Stimulated activated CD8-positive, alpha-beta memory T cell treated with anti-CD3 and anti-CD28 coated beads, Interleukin-12 subunit alpha, Interleukin-12 subunit beta, amount 100 ng/mL, for 4 hours (primary cell): ENCODE data around the gene PRKCSH.
"Not testable (repeated sequence)": the region's sequence is repeated elsewhere in the genome, so short reads cannot be mapped to it uniquely, and the experiment has no call there.

Experiments
- DNase-seq: peaks from one replicate; pipeline ENCODE4 v3.0.0-alpha.2; 2020; ENCODE audit warnings: low read depth

Gene PRKCSH

DNA sequence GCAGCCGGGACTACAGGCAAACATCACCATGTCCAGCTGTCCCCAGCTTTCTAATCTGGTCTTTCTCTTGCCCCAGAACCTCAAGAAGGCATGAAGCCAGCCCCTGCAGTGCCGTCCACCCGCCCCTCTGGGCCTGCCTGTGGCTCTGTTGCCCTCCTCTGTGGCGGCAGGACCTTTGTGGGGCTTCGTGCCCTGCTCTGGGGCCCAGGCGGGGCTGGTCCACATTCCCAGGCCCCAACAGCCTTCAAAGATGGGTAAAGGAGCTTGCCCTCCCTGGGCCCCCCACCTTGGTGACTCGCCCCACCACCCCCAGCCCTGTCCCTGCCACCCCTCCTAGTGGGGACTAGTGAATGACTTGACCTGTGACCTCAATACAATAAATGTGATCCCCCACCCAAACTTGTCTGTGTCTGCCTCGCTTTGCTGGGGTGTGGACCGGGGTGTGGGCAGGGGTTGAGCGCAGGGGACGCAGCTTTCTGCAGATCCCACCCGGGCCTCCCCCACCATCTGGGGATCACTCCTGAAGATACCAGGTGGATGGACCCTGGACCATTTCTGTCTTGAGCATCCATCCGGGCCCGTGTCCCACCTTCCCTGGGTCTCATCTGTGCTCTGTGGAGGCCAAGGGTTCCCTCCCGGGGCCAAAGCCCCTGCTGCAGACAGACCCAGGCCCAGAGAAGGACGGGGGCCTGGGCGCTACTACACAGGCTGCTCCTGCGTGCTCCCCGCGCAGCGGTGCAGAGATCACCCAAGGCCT is 15.3 kb downstream of the PRKCSH start:
- DNase-seq: no peak

DNA sequence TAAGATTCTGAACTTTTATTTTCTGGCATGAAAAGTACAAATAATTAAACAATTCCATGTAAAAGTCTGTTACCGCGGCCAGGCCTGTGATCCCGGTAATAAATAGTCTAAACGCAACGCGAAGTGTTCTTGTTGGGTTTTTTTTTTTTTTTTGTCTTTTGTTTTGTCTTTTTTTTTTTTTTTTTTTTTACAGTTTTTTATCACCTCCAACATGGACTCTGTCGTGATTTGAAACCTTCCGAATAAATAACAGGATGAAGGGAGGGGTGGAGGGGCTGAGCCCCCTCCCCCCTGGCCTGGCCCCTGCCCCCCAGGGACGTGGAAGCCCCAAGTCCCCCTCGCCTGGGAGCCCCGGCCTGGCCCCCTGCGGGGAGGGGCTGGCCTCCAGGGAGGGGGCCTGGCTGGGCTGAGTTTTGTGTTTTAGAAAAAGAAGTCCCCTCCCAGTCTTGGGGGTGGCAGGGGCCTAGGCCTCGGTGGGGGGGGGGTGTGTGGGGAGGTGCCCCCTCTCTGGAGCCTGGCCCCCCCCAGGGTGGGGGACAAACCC is 16.0 kb downstream of the PRKCSH start:
- no peak for DNase-seq

DNA sequence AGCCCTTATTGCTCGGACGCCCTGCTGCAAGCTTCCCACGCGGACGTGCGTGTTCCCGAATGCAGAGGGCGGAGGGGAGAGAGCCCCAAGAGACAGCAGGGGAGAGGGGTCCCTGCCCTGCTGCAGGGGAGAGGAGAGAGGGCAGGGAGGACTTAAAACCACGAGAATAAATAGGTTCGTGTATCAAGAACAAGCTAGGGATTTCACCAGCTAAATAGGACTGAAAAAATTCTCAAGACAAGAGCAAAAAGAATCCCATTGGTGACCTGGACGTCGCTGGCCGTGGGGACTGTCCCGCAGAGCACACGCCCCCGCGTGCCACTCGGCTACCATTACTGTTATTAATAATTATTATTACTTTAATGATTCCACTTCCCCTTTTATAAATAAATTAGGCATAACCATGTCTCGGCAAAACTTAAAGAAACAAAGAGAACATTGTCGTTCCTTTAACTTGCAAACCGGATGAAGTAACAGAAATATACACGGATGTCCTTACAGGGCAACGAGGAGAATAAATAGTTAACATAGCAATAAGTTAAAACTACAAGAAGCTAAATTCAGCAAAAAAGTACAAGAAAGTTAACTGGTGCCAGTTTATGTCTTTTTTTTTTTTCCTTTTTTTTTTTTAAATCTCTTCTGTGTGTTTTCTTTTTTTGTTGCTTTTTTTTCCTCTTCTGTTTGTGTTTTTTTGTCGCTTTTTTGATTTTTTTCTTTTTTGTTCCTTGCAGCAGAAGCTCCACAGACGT is 16.6 kb downstream of the PRKCSH start:
- DNase-seq: no peak

DNA sequence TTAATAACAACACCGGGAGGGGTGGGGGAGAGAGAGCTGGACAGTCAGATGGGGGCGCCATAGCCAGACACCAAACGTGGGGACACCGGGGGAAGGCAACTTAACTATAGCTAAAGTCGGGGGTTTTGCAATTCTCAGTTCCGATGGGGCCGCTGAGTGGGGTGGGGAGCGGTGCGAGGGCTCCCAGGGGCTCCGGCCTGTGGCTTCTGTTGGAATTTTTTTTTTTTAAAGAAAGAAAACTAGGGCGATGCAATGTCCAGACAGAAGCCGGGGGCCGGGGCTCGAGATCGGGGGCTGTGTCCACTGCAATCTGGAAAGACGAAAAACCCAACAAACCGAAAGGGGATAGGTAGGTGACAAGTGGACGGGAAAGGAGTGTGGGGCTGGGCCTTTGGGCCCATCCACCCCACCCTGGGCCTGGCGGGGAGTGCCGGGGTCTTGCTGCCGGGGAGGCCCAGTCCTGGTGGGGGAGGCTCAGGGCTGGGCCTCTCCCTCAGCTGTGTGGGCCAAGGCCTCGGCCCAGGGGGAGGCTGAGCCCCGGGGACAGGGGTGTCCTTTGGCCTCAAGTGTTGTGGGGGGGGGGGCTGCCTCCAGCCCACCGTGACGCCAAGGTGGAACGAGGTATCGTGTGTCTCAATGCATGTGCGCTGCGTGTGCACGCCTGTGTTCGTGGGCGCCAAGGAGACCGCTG is 17.3 kb downstream of the PRKCSH start:
- no peak for DNase-seq

DNA sequence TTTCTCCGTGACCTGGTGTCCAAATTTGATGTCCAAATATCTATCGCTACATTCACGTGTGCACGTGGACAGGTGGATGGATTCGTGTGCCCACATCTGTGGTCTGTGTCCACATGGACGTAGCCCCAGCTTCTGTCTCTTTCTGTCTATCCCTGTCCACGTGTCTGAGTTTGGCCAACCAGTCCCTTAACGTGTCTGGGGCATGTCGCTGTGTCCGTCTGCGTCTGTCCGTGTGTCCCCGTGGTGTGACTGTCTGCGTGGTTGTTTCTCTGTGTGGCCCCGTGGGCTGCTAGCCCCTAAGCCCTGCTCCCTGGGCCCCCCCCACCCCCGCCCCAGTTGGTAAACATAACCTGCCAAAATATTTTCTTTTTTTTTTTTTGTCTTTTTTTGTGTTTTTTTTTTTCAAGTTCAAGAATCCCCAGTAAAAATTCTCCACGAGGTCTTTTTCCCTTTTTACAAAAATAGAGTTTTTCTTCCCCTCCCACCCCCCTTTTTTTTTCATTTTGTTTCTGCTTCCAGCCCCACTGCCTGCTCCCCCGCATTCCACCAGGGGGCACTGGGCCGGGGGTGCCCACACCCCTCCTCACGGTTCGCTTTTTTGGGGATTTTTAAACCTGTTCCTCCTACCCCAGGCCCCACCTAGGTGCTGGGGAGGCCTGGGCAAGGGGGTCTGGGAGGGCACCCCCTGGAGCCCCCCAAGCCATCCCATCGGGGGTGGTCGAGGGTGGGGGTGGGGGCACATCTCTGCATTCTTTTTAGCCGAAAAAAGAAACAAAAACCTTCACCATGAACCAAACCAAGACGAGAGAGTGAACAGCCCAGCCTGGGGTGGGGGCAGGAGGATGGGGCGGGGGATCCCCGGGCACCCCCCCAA is 18.3 kb downstream of the PRKCSH start:
- no peak for DNase-seq

DNA sequence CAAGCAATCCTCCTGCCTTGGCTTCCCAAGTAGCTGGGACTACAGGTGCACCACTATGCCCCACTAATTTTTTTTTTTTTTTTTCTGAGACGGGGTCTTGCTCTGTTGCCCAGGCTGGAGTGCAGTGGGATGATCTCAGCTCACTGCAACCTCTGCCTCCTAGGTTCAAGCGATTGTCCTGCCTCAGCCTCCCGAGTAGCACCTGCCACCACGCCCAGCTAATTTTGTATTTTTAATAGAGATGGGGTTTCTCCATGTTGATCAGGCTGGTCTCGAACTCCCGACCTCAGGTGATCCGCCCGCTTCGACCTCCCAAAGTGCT is 19.8 kb downstream of the PRKCSH start:
- DNase-seq: not testable (repeated sequence)

DNA sequence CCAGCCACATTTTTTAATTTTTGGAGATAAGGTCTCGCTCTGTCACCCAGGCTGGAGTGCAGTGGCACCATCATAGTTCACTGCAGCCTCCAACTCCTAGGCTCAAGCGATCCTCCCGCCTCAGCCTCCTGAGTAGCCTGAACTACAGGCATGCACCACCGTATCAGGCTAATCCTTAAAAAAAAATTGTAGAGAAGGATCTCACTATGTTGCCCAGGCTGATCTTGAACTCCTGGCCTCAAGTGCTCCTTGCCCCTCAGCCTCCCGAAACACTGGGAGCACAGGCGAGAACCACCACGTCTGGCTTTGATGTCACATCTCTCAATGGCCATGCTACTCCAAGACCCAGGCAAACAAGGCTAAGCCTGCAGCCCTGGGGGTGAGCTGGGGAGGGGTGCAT is 21.2 kb downstream of the PRKCSH start:
- DNase-seq: no peak

DNA sequence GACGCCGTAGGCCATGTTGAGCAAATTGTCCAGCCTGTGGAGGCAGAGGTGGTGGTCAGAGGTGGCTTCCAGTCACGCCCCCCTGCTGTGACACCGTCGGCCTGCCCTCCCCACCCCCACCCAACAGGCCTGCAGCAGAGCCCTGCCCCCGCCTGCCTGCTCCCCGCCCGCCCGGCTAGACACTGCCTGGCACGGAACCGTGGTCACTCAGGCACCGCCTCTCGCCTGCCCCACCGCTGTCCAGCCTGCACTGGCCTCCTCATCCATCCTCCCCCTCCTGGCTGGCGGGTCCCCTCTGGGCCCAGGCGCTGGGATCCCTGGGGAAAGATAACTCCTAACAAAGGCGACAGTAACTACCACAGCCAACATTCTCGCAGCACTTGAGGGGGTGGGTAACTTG is 21.7 kb downstream of the PRKCSH start:
- no peak for DNase-seq

DNA sequence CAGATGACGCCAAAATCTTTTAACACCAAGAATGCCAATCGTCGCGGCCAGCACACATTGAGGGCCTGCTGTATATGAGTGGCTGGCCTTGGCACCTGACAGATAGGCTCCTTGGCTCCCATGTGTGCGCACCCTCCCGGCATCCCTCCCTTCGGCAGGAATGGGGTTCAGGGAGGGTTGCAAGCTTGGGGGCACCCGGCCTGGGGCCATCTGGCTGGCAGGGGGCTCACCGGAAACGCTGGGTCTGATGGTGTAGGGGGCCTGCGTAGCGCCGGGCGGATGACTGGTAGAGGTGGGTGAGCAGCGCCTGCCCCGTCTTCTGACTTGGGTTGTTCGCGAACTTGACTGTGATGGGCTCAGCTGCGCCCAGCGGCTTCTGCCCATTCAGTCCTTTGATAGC is 22.4 kb downstream of the PRKCSH start:
- DNase-seq: no peak

DNA sequence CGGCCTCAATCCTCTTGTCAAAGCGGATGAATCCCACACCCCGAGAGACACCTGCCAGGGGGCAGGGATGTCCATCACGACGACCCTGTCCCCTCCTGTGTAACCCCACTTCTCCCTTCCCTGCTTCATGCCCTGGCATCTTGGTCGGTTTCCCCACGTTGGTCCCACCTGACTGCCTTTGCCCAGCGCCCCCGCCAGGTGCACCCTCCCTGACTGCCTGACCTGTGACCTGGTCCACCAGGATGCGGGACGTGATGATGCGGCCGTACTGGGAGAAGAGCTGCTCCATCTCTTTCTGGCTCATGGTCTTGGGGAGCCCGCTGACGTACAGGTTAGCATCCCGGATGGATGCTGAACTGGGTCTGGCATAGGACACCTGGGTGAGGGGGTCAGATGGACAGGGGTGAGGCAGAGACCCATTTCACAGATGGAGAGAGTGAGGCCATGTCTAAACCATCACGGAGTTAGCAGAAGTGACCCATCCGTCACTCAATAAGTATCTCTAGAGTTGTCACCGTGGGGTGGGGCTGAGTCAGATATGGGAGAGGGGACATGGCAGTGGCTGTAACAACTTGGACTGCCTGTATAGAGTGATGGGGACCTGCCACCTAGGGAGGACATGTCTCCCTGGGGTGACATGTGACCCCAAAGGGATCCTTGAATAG is 22.9 kb downstream of the PRKCSH start:
- no peak for DNase-seq

DNA sequence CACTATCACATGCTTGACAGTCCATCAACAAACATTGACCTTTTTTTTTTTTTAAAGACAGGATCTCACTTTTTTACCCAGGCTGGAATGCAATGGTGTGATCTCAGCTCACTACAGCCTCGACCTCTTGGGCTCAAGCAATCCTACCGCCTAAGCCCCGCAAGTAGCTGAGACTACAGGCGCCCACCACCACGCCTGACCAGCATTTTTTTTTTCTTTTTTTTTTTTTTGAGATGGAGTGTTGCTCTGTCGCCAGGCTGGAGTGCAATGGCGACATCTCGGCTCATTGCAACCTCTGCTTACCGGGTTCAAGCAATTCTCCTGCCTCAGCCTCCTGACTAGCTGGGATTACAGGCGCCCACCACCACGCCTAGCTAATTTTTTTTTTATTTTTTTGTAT is 23.5 kb downstream of the PRKCSH start:
- not testable (repeated sequence) for DNase-seq

DNA sequence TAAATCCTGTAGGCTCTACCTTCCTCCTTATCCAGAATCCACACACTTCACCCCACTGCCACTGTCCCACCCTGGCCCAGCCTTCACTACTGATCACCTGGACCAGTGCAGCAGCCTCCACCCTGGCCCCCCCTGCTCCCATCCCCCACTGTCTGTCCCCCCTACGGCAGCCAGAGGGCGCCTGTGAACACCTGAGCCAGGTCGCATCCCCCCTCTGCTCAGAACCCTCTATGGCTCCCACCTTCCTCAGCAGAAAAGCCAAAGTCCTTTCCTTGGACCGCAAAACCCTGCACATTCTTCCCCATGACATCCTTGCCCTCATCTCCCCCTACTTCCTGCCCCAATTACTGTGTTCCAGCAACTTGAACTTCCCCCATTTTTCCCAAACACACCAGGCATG is 24.8 kb downstream of the PRKCSH start:
- DNase-seq: no peak

DNA sequence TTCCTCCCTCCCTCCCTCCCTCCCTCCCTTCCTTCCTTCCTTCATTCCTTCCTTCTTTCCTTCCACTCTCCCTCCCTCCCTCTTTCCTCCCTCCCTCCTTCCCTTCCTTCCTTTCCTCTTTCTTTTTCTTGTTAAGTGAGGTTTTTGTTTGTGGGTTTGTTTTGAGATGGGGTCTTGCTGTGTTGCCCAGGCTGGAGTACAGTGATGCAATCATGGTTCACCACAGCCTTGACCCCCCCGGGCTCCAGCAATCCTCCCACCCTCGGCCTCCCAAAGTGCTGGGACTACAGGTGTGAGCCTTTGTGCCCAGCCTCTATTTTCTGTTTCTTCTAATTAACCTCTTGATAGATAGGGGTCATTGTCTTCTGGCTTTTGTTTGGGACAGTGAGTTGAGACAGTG is 26.0 kb downstream of the PRKCSH start:
- DNase-seq: no peak

DNA sequence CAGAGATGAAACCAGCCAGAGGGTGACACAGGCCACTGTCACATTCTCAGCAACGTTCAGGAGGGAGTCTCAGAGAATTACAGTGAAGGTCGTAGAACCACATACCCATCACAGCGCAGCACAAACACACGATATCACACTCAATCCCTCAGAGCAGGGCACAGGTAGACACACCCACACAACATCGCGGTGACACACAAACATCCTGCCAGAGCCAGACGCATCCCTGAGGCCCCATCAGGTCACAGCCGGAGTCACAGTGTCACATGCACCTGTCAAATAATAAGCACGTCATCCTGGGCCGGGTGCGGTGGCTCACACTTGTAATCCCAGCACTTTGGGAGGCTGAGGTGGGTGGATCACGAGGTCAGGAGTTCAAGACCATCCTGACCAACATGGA is 28.0 kb downstream of the PRKCSH start:
- DNase-seq: no peak

DNA sequence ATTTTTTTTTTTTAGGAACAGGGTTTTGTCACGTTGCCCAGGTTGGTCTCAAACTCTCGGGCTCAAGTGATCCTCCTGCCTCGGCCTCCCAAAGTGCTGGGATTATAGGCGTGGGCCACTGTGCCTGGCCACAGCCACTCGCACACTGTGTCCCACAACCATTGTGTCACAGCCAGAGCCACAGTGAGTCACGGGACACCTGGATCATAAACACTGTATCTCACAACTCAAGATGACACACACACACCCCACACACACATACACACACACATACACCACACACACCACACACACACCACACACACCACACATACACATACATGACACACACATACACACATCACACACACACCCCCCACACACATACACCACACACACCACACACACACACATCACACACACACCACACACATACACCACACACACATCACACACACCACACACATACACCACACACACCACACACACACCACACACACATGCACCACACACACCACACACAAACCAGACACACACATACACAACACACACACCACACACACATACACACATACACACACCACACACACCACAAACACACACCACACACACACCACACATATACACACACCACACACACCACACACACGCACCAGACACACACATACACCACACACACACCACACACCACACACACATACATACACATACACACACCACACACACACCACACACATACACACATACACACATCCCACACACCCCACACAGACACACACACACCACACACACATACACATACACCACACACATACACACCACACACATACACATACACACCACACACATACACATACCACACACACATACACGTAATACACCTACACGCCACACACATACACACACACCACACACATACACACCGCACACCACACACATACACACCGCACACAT is 29.2 kb downstream of the PRKCSH start:
- no peak for DNase-seq

DNA sequence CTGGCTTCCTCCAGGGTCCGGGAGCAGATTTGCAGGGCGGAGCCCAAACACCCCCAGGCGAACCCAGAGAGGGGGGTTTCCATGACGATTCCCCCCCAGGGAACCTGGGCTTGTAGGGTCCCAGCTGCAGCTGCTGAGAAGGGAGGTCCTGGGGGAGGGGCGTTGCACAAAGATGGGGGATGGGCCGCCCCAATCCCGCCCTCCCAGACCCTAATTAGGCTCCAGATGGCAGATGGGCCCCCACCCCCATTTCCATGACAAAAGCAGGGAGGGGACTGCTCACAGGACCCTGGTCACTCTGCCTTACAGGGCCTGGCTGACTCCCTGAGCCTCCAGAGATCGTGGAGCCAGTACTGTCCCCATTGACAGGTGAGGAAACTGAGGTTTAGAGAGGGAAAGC is 30.2 kb downstream of the PRKCSH start:
- no peak for DNase-seq

DNA sequence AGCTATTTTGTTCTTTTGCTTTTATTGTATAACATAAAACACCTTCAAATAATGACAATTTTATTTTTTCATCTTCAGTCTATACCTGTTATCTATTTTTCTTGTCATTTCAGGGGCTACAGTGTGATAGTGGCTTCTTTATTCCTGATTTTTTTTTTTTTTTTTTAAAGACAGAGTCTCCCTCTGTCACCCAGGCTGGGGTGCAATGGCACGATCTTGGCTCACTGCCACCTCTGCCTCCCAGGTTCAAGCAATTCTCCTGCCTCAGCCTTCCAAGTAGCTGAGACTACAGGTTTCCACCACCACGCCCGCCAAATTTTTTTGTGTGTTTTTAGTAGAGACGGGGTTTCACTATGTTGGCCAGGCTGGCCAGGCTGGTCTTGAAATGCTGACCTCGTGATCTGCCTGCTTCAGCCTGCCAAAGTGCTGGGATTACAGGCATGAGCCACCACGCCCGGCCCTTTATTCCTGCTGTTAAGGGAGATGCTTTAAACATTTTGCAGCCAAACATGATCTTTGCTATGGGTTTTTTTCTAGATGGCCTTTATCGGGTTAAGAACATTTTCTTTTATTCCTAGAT is 32.9 kb downstream of the PRKCSH start:
- not testable (repeated sequence) for DNase-seq

DNA sequence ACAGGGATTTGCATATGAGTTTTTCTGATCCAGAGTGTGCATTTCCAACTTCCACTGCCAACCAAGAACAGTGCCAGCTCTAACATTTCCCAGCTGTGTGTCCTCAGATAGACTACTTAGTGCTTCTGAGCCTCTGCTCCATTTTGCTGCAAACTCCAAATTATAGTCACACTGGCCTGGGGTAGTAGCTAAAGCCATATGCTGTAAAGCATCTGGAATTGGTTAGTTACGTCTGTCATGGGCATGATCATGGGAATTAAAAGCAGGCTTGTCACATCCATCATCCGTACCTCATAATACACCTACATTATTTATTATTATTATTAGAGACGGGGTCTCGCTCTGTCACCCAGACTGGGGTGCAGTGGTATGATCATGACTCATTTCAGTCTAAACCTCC is 38.3 kb downstream of the PRKCSH start:
- no peak for DNase-seq

DNA sequence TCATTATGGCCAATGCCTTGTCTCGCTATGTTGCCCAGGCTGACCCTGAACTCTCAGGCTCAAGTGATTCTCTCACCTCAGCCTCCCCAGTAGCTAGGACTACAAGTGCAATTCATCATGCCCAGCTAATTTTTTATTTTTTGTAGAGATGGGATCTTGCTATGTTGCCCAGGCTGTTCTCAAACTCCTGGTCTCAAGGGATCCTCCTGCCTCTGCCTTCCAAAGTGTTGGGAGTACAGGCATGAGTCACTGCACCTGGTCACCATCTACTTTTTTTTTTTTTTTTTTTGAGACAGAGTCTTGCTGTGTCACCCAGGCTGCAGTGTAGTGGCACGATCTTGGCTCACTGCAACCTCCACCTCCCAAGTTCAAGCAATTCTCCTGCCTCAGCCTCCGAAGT is 39.9 kb downstream of the PRKCSH start:
- DNase-seq: not testable (repeated sequence)

DNA sequence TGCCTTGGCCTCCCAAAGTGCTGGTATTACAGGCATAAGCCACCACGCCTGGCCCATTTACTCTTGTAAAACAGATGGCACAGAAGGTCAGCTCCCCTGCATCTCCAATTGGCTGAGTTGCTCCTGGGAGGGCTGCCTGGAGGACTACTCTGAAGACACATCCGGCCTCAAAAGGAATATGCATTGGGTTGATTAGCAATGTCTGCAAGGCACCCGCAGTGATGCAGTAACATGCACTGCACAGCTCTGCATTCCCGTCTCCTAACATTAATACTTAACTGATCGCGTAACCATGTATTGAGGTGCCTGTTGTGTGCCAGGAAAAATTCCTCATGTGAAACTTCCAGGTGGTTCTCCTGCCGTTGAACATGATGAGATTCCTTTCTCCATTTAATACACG is 40.4 kb downstream of the PRKCSH start:
- DNase-seq: no peak
